Activated T-cell treated with anti-CD3 and anti-CD28 coated beads for 1 hour (primary cell): Measurements from ENCODE around the gene NDUFS4.
"Not testable (repeated sequence)": the region's sequence is repeated elsewhere in the genome, so short reads cannot be mapped to it uniquely, and the experiment has no call there.

Source experiments
- DNase-seq: peaks from one replicate; pipeline ENCODE4 v3.0.0-alpha.2; 2020; ENCODE audit warnings: low read depth

The NDUFS4 gene

GRCh38 chr5:53575831-53576230 lies 15.4 kb downstream of the NDUFS4 start:
- DNase-seq: no peak

GRCh38 chr5:53576674-53577073 lies 16.2 kb downstream of the NDUFS4 start:
- no peak for DNase-seq

GRCh38 chr5:53578854-53579253 lies 18.4 kb downstream of the NDUFS4 start:
- DNase-seq: no peak

- DNase-seq: no peak
Observed at GRCh38 chr5:53580547-53580946, 20.1 kb downstream of the NDUFS4 start.

GRCh38 chr5:53582225-53582624 lies 21.8 kb downstream of the NDUFS4 start:
- DNase-seq: no peak

GRCh38 chr5:53590759-53591158 lies 30.3 kb downstream of the NDUFS4 start:
- DNase-seq: no peak

- DNase-seq: no peak
Observed at GRCh38 chr5:53594419-53594818, 34.0 kb downstream of the NDUFS4 start.

GRCh38 chr5:53597894-53598293 lies 37.5 kb downstream of the NDUFS4 start:
- no peak for DNase-seq

- no peak for DNase-seq
Observed at GRCh38 chr5:53601570-53601969, 41.1 kb downstream of the NDUFS4 start.

- DNase-seq: no peak
Observed at GRCh38 chr5:53603009-53603687, 42.7 kb downstream of the NDUFS4 start.

- DNase-seq: no peak
Observed at GRCh38 chr5:53604309-53604708, 43.9 kb downstream of the NDUFS4 start.

GRCh38 chr5:53607886-53608285 lies 47.4 kb downstream of the NDUFS4 start:
- no peak for DNase-seq

GRCh38 chr5:53608897-53609296 lies 48.5 kb downstream of the NDUFS4 start:
- not testable (repeated sequence) for DNase-seq

- no peak for DNase-seq
Observed at GRCh38 chr5:53613061-53613460, 52.6 kb downstream of the NDUFS4 start.

- no peak for DNase-seq
Observed at GRCh38 chr5:53613536-53613935, 53.1 kb downstream of the NDUFS4 start.

- no peak for DNase-seq
Observed at GRCh38 chr5:53614376-53614885, 54.0 kb downstream of the NDUFS4 start.

GRCh38 chr5:53616939-53617549 lies 56.6 kb downstream of the NDUFS4 start:
- no peak for DNase-seq

- no peak for DNase-seq
Observed at GRCh38 chr5:53631251-53631650, 70.8 kb downstream of the NDUFS4 start.

- no peak for DNase-seq
Observed at GRCh38 chr5:53642061-53642460, 81.6 kb downstream of the NDUFS4 start.

- DNase-seq: no peak
Observed at GRCh38 chr5:53643445-53643844, 83.0 kb downstream of the NDUFS4 start.

- no peak for DNase-seq
Observed at GRCh38 chr5:53645078-53645477, 84.6 kb downstream of the NDUFS4 start.

GRCh38 chr5:53649352-53649751 lies 88.9 kb downstream of the NDUFS4 start:
- DNase-seq: no peak

- not testable (repeated sequence) for DNase-seq
Observed at GRCh38 chr5:53660573-53660972, 100.1 kb downstream of the NDUFS4 start.

GRCh38 chr5:53665313-53665712 lies 104.9 kb downstream of the NDUFS4 start:
- DNase-seq: not testable (repeated sequence)
